Breast epithelium (tissue), 4 donors: ENCODE results near the gene GPR176. TPM values are rescaled to one million over a fixed set of nuclear protein-coding genes. Genes with fewer than 3 reads are reported as not detected.

Experiments
- DNase-seq, 2 donors: peaks; one replicate each; pipeline ENCODE4 v3.0.0-alpha.2; 2019; ENCODE audit warnings: low spot score in 2 of 2
- H3K27ac ChIP-seq, 2 donors: fragments of 200-600 bp; sonication (generic) in 1 of 2; one replicate each; pipeline ENCODE4 v1.5.1; 2016 to 2019; ENCODE audit warnings: mild to moderate bottlenecking in 1 of 2
- H3K27me3 ChIP-seq, 2 donors: fragments of 200-600 bp; sonication (generic) in 1 of 2; one replicate each; pipeline versions ENCODE4 v1.5.1 to v1.6.0; 2017 to 2019; ENCODE audit warnings: control low read depth in 1 of 2, mild to moderate bottlenecking in 1 of 2
- H3K36me3 ChIP-seq: fragments of 200-600 bp; one replicate; pipeline ENCODE4 v1.5.1; 2019
- H3K4me1 ChIP-seq, 2 donors: fragments of 200-600 bp; sonication (generic); one replicate each; pipeline ENCODE4 v1.5.1; 2016 to 2019; ENCODE audit warnings: control low read depth in 1 of 2
- H3K4me3 ChIP-seq, 3 donors: fragments of 200-600 bp; sonication (generic); 1 replicate in 2 of 3; 2 replicates in 1 of 3; pipeline ENCODE4 v1.5.1; 2016 to 2019; ENCODE audit warnings: mild to moderate bottlenecking in 3 of 3, moderate library complexity in 2 of 3
- H3K9me3 ChIP-seq, 2 donors: fragments of 200-600 bp; sonication (generic) in 1 of 2; one replicate each; pipeline ENCODE4 v1.5.1; 2016 to 2019; ENCODE audit warnings: control low read depth in 1 of 2
- POLR2A ChIP-seq: fragments of 450-650 bp; IDR thresholded peaks from one replicate; pipeline ENCODE4 v1.6.1; 2016; ENCODE audit warnings: antibody characterized with exemption, mild to moderate bottlenecking, moderate library complexity
- POLR2AphosphoS5 ChIP-seq, 3 donors: sonication (generic); formaldehyde crosslinking; IDR thresholded peaks; one replicate each; pipeline ENCODE4 v1.6.1; 2017; ENCODE audit warnings: antibody characterized with exemption in 3 of 3
- intact Hi-C: fragments of 100-400 bp; cut with DNase I; formaldehyde crosslinking; loops from one replicate; pipeline ENCODE4 v1.15.1; 2023; ENCODE audit warnings: low total_unique reads
- total RNA-seq, 3 donors: library from RNA; depleted of rRNA; stranded (reverse); fragments of >200 nt; gene quantifications; one replicate each; pipeline ENCODE4 v1.1.0, GENCODE V29; 2016
- TF ChIP-seq, protein P1 (sequence below), 3 donors: fragments of 450-650 bp; IDR thresholded peaks; one replicate each; pipeline ENCODE4 v1.5.1; 2016 to 2017; ENCODE audit warnings: antibody characterized with exemption in 3 of 3, mild to moderate bottlenecking in 3 of 3, moderate library complexity in 3 of 3

The GPR176 gene
- total RNA-seq, 3 donors from 2014 or later = 4.4 to 12.1 (median 9.4) TPM

GRCh38 chr15:39770748-39771689 is 149.0 kb downstream of the GPR176 start:
- Histone ChIP-seq H3K4me3 (peak overlapping the region in 1 of 3 donors; percentile 35), H3K36me3 (no peaks in the 10 kb centered on the region), H3K27ac (peak overlapping the region; percentile 0 to 74), H3K27me3 (no peaks in the 10 kb centered on the region), H3K4me1 (no peaks in the 10 kb centered on the region), H3K9me3 (no peaks in the 10 kb centered on the region)
- TF ChIP-seq POLR2A (no peak), POLR2AphosphoS5 (IDR thresholded peaks at IDR 0.05) (peak in 1 of 3 donors; percentile 35)
- TF ChIP-seq, protein P1, sequence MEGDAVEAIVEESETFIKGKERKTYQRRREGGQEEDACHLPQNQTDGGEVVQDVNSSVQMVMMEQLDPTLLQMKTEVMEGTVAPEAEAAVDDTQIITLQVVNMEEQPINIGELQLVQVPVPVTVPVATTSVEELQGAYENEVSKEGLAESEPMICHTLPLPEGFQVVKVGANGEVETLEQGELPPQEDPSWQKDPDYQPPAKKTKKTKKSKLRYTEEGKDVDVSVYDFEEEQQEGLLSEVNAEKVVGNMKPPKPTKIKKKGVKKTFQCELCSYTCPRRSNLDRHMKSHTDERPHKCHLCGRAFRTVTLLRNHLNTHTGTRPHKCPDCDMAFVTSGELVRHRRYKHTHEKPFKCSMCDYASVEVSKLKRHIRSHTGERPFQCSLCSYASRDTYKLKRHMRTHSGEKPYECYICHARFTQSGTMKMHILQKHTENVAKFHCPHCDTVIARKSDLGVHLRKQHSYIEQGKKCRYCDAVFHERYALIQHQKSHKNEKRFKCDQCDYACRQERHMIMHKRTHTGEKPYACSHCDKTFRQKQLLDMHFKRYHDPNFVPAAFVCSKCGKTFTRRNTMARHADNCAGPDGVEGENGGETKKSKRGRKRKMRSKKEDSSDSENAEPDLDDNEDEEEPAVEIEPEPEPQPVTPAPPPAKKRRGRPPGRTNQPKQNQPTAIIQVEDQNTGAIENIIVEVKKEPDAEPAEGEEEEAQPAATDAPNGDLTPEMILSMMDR (IDR thresholded peaks at IDR 0.05) = no peak
- intact Hi-C loops = no loop called here
- no peak for DNase-seq

DNA sequence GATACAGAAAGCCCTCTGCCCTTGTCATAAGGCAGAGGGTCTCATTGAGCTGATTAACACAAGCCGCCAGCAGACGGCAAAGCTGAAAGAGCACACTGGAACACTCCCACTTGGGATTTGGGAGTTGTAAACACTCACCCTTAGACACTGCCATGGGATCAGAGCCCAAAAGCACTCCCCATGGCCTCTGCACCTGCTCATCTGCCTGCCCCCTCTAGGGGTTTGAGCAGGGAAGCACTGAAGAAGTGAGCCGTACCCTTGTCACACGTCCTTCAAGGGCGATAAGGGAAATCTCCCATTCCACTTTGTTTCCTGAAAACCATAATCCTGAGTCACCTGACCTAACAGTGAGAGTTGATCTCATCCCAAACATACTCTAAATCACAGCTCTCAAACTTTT is 152.1 kb downstream of the GPR176 start:
- intact Hi-C loops = no loop called here
- H3K4me3 ChIP-seq = no peak overlapping the region

GRCh38 chr15:39761006-39761405 is 159.1 kb downstream of the GPR176 start:
- intact Hi-C loops = no loop called here
- Histone ChIP-seq H3K9me3 (no peaks in the 10 kb centered on the region), H3K36me3 (no peaks in the 10 kb centered on the region), H3K27ac (no peak overlapping the region), H3K27me3 (no peaks in the 10 kb centered on the region), H3K4me3 (no peak overlapping the region), H3K4me1 (no peaks in the 10 kb centered on the region)
- TF ChIP-seq POLR2A (no peak), POLR2AphosphoS5 (IDR thresholded peaks at IDR 0.05) (no peak)
- TF ChIP-seq, protein P1 (IDR thresholded peaks at IDR 0.05) = no peak
- no peak for DNase-seq

More for the DNA sequence above, 152.1 kb downstream of the GPR176 start:
- Histone ChIP-seq H3K27me3 (no peaks in the 10 kb centered on the region), H3K36me3 (no peaks in the 10 kb centered on the region), H3K27ac (no peak overlapping the region), H3K4me1 (no peaks in the 10 kb centered on the region), H3K9me3 (no peaks in the 10 kb centered on the region)
- no peak for TF ChIP-seq POLR2AphosphoS5 (IDR thresholded peaks at IDR 0.05)
- TF ChIP-seq POLR2A = no peak
- TF ChIP-seq, protein P1 (IDR thresholded peaks at IDR 0.05) = no peak
- DNase-seq = no peak

DNA sequence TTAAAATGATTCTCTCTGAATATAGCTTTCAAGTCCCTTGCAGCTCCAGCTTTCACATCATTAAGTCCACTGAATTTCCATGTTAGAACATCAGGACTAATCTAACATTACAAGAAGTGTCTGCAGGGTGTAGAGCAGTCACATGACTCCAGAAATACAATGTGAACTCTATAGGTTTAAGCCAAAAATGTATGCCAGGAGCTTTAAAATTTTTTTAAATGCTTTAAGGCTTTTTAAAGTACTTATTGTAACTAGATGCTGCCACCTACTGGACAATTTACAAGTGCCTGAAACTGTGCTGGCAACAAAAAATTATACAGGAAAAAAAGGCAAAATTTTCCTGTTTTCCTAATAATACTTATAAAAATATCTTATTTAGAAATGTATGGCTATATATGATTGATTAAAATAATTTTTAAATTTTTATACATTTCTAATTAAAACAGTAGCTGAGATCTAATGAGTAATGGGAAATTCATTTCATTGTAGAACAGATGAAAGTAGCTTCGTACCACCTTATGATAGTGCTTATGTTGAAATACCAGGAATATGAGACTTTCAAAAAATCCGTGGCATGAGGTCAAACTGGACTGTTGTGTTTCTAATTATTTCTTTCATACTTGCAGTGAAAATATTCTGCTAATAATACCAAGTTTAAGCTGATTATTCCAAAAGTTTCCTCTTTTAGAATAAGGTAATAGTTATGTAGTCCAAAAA is 163.1 kb downstream of the GPR176 start:
- no peak for TF ChIP-seq POLR2A
- TF ChIP-seq, protein P1 (IDR thresholded peaks at IDR 0.05) = peak; percentile 29 to 78 (median 73)
- no peak for TF ChIP-seq POLR2AphosphoS5 (IDR thresholded peaks at IDR 0.05)
- H3K4me3 ChIP-seq = no peak overlapping the region
- H3K27me3 ChIP-seq = no peaks in the 10 kb centered on the region
- no peaks in the 10 kb centered on the region for H3K36me3 ChIP-seq
- intact Hi-C loops = no loop called here
- H3K27ac ChIP-seq = no peak overlapping the region
- DNase-seq = no peak
- H3K9me3 ChIP-seq = no peaks in the 10 kb centered on the region
- H3K4me1 ChIP-seq = no peaks in the 10 kb centered on the region

DNA sequence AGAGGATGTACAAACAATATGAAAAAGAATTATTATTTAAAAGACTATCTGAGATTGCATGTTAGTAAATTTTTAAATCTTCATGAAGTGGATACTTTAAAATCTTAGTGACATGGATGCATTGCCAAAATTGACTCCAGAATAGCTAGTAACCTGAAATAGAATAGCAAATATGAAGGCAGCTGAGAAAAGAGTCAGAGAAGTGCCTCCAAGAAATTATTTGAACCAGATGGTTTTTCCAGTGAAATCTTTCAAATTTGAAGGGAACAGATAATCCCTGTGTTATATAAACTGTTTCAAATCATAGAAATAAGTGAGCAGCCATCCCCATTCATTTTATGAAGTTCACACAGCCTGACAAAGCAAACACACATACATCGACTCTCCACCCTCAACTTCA is 167.1 kb downstream of the GPR176 start:
- no peak overlapping the region for H3K4me3 ChIP-seq
- no peak overlapping the region for H3K27ac ChIP-seq
- no peaks in the 10 kb centered on the region for H3K36me3 ChIP-seq
- no peak for TF ChIP-seq POLR2AphosphoS5 (IDR thresholded peaks at IDR 0.05)
- H3K4me1 ChIP-seq = no peaks in the 10 kb centered on the region
- intact Hi-C loops = no loop called here
- DNase-seq = no peak
- H3K27me3 ChIP-seq = no peaks in the 10 kb centered on the region
- H3K9me3 ChIP-seq = no peaks in the 10 kb centered on the region
